HG03039 (cell line): ENCODE results near the gene DNAJA3.

Source experiments
- ATAC-seq: cut with Tn5 transposase; IDR thresholded peaks from one replicate; pipeline ENCODE4 v1.9.1; 2021; ENCODE audit warnings: mild to moderate bottlenecking, moderate library complexity; ENCODE audit not compliant: unreplicated experiment

The DNAJA3 gene

DNA sequence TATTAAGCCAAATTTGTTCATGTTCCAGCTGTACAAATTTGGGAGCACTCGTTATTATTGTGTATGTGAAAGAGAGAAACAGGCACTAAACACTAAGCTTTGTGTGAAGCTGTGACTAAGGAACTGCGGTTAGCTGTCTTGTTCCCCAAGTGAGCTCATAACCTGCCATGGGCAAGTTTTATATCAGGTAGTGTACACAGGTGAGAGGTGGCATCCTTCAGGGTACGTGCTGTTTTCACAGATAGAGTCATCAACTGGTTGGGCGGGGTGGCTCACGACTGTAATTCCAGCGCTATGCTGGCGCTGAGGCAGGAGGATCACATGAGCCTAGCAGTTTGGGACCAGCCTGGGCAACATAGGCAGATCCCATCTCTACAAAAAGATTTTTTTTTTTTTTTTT is 2.8 kb downstream of the DNAJA3 start:
- ATAC-seq, result no peak

DNA sequence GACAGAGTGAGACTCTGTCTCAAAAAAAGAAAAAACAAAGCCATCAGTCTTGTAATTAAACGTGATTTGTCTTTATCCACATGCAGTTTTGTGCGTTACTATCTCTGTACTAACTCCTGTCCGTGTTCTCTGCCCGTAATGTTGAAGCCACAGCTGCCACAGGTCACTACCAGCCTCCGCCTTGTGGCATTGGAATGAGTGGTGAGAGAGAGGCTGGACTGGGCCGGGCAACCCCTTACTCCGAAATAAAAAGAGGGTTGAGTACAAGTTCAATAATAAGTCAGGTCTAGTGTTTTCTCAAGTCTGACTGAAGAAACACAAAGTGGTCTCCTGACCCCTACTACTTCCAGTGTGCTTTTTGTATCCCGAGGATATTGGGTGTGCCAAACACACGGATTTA is 5.4 kb downstream of the DNAJA3 start:
- ATAC-seq, result no peak

DNA sequence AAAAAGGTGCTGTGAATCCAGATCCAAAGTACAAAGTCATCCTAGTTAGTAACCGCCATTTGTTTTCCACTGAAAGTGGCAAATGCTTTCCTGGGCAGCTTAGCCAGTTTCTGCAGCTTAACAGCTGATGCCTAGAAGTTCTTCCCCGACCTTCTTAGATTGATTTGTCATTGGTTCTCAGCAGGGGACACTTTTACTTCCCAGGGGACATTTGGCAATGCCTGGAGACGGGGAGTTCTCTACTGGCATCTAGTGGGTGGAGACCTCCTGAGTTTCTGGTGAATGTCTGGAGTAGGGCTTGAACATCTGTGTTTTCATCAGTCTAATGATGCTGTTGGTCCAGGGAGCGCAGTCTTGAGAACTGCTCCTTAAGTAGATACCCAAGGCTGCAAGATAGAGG is 7.6 kb downstream of the DNAJA3 start:
- no peak for ATAC-seq

DNA sequence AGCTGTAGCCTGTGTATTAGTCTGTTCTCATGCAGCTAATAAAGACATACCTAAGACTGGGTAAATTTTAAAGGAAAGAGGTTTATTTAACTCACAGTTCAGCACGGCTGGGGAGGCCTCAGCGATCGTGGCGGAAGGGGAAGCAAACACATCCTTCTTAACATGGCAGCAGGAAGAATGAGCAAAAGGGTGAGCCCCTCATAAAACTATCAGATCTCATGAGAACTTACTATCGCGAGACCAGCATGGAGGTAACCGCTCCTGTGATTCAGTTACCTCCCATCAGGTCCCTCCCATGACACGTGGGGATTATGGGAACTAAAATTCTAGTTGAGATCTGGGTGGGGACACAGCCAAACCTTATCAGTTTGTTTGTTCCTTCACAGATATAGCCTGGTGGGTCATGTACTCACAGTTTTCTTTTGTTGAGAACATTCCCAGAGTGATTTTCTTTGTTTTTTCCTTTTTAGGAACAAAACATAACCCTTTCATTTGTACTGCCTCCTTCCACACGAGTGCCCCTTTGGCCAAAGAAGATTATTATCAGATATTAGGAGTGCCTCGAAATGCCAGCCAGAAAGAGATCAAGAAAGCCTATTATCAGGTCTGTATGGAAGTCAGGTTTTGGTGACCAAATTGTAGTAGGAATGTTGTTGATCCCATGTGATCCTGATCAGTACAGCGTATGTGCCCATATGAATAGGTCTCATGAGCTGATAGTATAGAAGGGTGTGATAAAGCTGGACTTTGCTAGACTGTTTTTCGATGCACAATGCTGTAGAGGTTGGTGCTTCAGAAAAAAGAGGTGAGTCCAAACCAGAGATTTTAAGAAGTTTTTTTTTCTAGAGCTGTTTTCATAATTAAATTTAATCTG is 8.5 kb downstream of the DNAJA3 start:
- no peak for ATAC-seq

DNA sequence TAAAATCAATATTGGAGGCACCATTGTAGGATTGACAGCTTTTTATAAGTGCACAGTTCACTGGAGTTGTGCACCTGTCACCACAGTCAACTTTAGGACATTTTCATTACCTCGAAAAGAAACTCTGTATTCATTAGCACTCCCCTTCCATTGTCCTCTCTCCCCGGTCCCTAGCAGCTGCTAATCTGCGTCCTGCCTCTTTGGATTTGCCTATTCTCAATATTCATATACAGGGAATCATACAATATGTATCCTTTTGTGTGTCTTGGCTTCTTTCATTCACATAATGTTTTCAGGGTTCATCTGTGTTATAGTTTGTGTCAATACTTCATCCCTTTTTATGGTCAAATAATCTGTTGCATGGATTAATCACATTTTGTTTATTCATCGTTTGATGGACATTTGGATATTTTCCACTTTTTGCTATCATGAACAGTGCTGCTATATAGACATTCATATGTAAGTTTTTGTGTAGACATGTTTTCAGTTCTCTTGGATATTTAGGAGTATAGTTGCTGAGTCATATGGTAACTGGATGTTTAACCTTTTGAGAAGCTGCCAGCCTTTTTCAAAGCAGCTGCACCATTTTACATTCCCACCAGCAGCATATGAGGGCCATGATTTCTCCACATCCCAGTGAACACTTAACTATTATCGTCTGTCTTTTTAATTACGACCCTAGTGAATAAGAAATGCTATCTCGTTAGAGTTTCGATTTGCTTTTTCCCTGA is 9.8 kb downstream of the DNAJA3 start:
- no peak for ATAC-seq

DNA sequence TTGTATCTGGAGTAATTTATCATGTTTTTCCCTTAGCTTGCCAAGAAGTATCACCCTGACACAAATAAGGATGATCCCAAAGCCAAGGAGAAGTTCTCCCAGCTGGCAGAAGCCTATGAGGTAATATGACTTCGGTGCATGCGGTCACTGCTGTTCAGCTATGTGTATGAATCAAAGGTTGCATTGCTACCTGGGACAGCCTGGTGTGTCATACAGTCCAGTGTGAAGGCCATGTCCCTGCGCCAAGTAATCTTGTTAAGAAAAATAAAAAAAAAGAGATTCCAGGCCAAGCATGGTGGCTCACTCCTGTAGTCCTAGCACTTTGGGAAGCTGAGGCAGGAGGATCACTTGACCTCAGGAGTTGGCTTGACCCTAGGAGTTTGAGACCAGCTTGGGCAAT is 11.7 kb downstream of the DNAJA3 start:
- ATAC-seq, result no peak

DNA sequence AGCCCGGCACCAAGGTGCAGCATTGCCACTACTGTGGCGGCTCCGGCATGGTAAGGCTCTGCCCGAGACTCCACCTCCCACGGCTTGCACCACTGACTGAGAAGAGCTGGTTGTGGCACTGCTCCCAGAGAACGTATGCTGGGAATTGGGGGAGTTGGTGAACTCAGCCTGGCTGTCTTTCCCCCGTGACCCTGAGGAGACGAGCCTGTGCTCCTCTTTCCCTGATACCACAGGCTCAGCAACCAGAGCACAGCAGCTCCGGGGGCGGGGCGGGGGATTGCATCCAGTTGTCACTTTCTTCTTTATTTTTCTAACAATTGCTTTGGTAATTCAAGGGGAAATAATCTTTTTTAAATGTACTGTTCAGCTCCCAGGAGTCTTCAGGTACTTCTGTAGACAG is 16.7 kb downstream of the DNAJA3 start:
- ATAC-seq, result no peak

DNA sequence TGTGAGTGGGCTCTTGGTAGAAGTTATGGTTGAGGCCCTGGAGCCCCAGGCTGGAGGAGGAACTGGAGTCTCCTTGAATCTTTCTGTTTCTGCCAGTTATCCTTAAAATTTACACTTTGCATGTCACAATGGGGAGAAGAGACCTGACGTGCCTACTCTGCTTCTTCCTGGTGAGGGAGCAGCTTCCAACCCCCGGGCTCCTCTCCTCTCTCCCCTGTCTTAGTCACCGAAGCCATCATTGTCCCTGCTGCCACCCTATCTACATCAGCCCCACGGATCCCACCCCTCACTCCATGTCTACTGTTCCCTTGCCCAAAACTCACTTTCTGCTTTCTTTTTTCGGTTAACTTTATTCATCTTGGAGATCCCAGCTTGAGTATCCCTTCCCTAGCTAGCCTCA is 17.6 kb downstream of the DNAJA3 start:
- ATAC-seq, result no peak

DNA sequence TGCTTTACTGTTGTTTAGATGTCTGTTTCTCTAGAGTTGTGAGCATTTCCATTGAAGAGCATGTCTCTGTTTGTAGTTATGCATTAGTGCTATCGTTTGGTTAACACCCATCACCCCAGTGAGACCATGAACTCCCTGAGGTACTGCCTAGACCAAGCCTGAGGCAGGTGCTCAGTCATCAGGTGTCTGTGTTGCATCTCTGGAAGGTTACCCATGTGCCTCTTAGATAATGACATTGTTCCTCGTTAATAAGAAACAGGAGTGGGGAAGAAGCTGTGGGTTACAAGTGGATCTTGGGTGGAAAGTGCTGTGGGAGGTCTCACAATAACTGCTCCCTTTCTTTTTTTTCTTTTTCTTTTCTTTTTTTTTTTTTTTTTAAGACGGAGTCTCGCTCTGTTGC is 18.3 kb downstream of the DNAJA3 start:
- no peak for ATAC-seq

DNA sequence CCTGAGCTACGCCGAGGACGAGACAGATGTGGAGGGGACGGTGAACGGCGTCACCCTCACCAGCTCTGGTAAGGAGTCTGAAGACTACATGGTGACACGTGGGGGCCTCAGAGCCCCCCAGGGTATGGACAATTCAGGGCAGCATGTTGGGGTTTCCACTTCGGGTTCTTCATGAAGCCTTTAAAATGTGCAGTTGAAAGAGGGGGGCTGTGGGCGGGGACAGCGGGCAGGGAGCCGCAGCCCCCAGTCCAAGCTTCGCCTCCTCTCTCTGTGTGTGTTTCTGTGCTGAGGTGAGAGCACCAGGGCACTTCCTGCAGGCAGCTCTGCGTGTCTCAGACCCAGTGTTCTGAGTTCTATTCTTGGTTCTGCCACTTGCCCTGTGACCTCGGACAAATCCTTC is 24.8 kb downstream of the DNAJA3 start:
- ATAC-seq, result no peak

DNA sequence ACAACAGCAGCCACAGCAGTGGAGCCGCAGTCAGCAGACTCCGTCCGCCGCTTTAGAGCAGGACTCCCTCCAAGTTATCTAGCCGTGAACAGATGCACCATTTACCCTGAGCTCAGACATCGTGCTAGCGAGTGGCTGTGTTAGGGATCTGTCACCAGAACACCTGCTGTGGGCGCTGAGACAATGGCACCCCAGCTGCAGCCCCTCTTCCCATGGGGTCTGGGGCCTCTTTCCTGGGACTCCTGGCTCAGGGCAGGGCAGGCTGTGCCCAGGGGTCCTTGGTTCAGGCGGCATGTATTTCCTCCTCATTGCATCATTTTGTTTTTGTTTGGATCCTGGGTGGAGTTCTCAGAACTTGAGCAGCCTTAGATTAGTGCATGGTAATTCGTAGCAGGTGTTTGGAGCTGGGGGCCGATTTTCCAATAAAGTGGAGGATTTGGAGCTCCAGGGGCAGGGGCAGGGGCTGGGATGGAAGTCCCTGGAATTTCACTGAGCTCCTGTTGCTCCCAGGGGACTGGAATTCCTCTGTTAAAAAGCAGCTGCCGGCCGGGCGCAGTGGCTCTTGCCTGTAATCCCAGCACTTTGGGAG is 25.4 kb downstream of the DNAJA3 start:
- no peak for ATAC-seq

DNA sequence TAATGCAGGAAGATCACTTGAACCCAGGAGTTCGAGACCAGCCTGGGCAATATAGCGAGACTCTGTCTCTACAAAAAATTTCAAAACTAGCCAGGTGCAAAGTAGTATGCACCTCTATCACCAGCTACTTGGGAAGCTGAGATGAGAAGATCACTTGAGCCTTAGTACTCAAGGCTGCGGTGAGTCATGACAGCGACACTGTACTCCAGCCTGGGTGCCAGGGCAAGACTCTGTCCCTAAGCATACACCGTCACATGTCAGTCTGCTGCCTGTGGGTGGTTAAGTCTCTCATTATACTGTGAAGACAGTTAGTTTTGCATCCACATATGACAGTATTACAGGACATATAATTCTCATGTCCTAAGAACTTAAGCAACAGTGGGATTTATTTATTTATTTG is 27.0 kb downstream of the DNAJA3 start:
- no peak for ATAC-seq

DNA sequence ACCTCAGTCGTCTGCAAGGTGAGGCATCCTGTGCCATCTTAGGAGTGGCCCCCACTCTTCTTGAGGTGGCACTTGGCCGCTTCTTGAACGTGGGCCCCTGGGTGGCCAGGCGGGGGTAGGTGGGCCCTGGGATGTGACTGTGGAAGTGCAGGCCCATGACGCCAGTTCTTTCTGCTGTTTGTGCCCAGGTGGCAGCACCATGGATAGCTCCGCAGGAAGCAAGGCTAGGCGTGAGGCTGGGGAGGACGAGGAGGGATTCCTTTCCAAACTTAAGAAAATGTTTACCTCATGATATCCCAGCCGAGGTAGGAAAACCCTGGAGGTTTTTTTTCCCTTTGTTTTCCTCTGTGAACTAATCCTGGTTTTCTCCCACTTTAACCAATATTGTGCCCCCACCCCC is 29.0 kb downstream of the DNAJA3 start:
- ATAC-seq, result no peak

DNA sequence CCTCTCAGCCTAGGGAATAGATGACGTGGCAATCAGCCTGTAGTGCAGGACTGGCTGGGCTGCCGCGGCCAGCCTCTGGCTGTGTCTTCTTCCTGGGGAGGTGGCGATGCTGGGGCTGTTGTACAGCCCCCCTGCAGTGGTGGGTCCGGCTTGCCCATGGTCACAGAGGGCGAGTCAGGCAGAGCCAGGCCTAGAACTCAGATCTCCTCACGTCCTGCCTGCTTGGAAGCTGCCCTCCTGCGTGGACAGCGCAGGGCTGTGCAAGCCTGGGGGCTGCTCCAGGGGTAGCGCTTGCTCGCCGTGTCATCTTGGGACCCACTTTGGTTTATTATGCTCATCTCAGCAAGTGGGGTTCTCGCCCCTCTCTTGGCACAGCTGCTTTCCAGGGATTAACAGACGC is 29.4 kb downstream of the DNAJA3 start:
- ATAC-seq, result no peak

DNA sequence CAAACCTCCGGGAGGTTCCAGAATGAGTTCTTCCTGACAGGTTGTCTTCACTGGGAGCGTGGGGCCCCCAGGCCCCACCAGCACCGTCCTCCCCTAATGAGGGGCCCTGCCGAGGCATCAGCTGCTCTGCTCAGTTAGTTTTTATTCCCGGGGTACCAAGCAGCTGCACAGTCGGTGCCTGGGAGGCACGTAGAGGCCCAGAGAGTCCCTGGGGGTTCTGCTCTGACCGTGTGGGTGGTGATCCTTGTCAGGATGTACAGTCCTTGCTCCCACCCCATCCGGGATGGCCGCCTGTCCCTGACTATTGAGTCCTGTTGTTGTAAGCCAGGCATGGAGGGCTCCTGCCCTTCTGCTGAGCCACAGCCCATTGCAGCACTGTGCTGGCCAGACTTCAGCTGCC is 30.3 kb downstream of the DNAJA3 start:
- no peak for ATAC-seq

DNA sequence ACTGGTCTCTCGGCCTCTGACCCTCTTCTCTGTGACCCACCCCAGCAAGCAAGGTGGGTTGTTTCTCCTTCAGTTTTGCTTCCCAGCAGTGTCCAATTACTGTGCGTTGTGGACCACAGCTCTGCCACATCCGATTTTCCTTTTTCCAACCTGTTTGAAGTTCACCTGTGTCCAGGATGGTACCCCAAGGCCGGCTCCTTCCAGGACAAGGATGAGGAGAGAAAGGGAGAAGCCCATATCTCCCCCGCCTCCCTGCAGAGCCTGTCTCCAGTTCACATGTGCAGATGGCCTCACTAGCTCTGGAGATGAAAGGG is 35.2 kb downstream of the DNAJA3 start:
- no peak for ATAC-seq

DNA sequence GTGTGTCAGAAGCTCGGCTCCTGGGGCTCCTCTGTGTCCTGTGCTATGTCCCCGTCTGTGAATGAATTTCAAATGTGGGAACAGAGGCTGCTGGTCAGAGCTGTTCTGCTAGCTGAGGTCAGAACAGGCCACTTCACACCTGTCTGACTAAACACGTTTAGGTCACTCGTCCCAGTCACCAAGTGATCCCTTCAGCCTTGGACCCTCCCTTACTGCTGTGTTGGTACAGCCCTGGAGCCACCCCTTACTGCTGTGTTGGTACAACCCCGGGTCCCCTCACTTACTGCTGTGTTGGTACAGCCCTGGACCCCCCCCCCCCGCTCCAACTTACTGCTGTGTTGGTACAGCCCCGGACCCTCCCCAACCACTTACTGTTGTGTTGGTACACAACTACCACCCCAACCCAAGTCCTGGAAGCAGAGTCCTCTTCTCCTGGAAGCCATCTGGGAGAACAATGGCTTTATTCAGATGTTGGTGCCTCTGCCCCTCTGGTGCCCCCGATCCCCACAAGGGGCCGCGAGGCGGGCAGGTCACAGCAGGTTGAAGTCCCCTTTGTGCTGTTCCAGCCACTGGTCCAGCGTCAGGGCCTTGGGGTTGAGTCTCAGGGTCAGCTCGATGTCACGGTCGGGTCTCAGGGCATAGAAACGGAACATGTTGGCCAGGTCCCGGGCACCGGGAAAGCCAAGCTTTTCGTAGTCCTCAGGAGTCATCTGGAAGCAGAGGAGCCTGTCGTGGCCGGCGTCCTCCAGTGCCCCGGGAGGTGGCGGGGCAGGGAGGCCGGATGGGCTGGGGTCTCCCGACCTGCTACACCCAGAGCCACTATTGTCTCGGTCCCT is 35.8 kb downstream of the DNAJA3 start:
- no peak for ATAC-seq

DNA sequence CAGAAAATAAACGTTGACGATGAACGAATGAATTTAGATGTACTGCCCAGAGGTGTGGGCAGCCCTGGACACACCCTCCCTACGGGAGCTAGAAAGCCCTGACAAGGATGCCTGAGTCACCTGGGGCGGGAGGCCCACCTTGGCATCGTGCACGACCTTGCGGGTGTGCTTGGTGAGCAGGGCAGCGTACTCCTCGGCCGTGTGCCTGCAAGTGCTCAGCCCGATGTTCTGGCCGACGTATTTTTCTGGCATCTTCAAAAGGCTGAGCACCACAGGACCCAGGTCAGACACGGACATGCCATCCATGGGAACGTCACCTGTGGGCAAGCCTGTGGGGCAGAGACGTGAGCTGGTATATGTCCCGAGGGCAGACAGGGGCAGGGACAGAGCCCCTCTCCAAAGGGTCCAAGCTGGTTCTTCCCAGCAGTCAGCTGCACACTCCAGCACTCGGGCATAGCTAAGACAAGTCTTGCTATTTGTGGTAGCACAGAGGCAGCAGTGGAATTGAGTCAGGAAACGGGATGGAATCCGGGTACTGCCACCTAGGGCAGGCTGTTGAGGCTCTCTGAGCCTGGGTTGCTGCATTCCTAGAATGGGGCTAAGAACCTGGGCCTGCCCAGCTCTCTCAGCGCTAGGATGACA is 38.0 kb downstream of the DNAJA3 start:
- ATAC-seq, result no peak

DNA sequence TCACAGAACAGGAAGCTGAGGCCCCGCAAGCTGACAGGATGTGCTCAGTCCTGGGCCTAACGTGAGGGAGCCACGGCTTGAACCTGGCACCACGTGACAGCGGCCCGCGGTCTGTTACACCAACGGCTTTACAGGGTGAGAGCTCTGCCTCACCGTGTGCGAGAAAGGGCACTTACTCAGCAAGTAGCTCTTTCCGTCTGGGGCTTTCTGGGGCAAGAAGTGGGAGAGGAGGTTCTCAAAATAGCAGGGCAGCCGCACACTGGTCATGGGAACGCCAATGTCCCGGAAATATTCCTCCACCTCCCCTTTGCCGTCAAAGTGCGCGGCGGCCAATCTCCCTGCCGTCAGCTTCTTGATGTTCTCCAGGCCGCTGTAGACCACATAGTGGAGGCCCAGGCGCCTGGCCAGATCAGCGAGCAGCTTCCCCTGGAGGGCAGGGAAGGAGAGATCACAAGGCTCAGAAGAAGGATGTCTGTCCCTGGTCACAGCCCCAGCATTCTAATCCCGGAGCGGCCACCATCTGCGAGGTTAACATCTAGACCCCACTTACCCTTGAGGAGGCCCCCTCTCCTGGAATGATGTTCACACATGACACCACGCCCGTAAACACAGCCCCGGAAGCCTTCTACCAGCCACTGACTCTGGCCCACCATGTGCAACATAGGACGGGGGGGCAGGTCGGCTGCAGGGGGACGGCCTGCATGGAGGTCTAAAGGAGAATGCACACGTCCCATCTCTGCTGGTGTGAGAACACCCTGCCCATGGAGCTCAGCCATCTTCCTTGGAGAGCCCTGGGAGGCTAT is 40.5 kb downstream of the DNAJA3 start:
- ATAC-seq, result no peak

DNA sequence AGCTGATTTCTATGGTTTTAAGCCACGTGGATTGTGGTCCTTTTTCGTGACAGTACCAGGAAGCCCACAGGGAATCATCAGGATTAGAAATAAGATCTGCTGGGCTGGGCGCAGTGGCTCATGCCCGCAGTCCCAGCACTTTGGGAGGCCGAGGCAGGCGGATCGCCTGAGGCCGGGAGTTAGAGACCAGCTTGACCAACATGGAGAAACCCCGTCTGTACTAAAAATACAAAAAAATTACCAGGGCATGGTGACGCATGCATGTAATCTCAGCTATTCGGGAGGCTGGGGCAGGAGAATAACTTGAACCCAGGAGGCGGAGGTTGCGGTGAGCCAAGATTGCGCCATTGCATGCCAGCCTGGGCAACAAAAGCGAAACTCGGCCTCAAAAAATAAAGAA is 42.2 kb downstream of the DNAJA3 start:
- ATAC-seq, result no peak
